Erythroblast (primary cell): ENCODE data around the gene EXD2.

Source experiments
- GATA1 ChIP-seq: IDR thresholded peaks from 2 replicates; pipeline ENCODE4 v1.6.1; 2011; ENCODE audit warnings: low read depth, mild to moderate bottlenecking, control low read depth, low read length, moderate library complexity
- POLR2A ChIP-seq: IDR thresholded peaks from 2 replicates; pipeline ENCODE4 v1.6.1; 2011; ENCODE audit warnings: mild to moderate bottlenecking, low read length

GRCh38 chr14:69268223-69268622, 76.9 kb downstream of the EXD2 start:
- TF ChIP-seq POLR2A = no peak
- TF ChIP-seq GATA1 = no peak
